Activated CD8-positive, alpha-beta memory T cell treated with anti-CD3 and anti-CD28 coated beads for 48 hours (primary cell): Measurements from ENCODE around the gene MZF1.

ENCODE experiments used
- DNase-seq, 3 experiments: peaks; one replicate each; pipeline ENCODE4 v3.0.0-alpha.2; 2020; ENCODE audit warnings: low read depth in 2 of 3, low spot score in 2 of 3

The MZF1 gene

DNA sequence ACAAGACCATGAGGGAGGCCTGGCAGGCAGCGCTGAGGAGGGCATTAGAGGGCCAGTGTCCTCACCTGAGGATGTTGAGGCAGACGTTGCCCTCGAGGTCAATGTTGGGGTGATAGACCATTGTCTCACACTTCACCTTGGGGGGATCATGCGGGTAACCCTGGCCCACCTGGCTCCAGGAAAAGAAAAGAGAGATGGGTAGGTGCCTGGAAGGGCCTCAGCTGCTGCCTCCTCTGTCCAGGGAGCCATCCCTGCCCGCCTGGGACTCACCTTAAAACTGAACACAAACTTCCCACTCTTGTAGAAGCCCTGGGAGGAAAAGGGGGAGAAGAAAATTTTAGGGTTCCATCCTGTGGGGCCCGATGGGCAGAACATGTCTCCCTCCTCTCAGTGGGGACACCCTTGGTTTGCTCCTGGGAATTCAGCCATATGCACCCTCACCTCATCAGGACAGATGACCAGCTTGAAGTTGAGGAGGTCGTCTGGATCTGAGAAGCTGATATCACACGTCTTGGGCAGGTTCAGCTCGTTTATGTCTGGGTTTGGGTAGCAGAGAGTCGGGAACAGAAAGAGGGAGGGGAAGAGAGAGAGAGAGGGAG is 16.4 kb downstream of the MZF1 start:
- no peak for DNase-seq

DNA sequence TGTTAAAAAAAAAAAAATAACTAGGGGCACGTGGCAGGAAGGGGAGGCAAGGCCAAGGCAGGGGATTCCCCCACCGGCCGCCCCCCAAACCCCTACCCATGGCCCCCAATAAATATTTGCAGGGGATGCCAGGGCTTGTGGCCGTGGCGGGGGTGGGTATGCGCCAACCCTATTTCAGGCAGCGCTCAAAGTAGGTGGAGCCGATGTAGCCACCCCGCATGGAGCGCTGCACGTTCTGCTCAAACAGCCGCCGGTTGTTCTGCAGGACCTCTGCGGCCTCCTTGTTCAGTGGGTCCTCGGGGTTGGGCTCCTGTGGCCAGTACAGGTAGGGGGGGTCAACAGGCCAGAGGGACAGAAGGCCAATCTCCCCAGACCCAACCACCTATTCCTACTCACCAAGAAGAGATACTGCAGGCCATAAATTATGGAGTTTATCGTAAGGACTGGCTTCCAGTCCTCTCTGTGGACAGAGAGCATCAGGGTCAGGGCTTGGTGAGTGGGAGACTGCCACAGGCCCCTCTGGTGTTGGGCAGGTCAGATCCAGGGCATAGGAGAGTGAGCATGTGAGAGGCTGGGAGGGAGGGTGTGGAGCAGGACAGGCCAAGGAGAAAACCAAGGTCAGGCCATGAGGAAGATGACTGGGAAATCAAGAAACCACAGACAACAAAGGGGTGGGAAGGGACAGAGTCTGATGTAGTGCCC is 17.1 kb downstream of the MZF1 start:
- DNase-seq: no peak

- DNase-seq: no peak
These were observed 17.7 kb downstream of the MZF1 start for GRCh38 chr19:58555369-58555885.

- peak; percentile 98 to 100 (median 99) for DNase-seq
These were observed 18.4 kb downstream of the MZF1 start, which contains the start of gene CHMP2A for GRCh38 chr19:58554494-58555368. TSS of gene CHMP2A (minus strand) at chr19:58555105. CDS start at chr19:58554212, 893 bp downstream.

- DNase-seq: no peak
These were observed 19.2 kb downstream of the MZF1 start for GRCh38 chr19:58553799-58554493.

DNA sequence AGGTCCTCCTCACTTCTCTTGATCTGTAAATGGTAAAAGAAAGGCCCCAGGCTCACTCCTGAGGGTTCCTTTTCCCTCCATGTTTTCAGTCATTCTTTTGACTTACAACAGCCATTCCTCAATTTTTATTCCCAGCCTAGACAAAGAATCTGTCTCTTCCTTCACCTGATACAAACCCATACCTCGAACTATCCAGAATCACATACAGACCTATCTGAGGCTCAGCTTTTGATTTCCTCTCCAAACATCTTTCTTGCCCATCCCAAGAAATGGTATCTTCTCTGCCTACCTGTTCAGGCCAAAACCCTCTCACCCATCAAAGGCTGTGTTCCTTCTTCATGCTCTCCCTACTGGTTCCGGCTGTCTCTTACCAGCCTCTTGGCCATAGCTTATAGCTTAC is 20.5 kb downstream of the MZF1 start:
- DNase-seq: no peak

GRCh38 chr19:58551577-58552471 is 21.3 kb downstream of the MZF1 start:
- no peak for DNase-seq

DNA sequence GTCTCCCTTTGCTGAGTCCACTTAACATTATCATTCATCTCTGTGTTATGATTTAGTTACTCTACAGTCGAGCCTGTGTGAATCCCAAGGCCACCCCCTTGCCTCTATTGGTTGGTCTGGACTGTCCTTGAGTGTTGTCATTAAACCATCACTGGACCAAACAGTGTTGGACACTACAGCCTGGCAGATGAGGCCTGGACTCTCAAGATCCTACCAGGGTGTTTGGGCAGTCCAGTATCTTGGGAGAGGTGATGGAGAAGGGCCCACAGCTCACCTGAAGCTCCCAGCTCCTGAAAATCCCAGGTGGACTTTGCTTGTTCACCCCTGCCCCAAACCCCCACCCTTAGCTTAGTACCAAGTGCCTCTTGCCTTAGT is 22.0 kb downstream of the MZF1 start:
- DNase-seq: no peak

- DNase-seq: no peak
These were observed 22.6 kb downstream of the MZF1 start for GRCh38 chr19:58550362-58551122.

GRCh38 chr19:58549664-58550361 is 23.3 kb downstream of the MZF1 start:
- no peak for DNase-seq

DNA sequence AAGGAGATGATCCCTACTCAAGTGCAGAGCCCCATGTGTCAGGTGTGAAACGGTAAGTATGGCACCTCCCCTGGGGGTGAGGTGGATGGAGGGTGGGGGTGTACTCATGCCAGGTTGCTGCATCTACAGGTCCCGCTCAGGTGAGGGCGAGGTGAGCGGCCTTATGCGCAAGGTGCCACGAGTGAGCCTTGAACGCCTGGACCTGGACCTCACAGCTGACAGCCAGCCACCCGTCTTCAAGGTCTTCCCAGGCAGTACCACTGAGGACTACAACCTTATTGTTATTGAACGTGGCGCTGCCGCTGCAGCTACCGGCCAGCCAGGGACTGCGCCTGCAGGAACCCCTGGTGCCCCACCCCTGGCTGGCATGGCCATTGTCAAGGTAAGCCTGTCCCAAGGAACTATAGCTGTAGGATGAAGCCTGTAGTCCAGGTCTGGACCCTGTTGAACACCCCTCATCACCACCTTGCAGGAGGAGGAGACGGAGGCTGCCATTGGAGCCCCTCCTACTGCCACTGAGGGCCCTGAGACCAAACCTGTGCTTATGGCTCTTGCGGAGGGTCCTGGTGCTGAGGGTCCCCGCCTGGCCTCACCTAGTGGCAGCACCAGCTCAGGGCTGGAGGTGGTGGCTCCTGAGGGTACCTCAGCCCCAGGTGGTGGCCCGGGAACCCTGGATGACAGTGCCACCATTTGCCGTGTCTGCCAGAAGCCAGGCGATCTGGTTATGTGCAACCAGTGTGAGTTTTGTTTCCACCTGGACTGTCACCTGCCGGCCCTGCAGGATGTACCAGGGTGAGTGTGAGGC is 24.1 kb downstream of the MZF1 start:
- DNase-seq: no peak

- no peak for DNase-seq
These were observed 25.5 kb downstream of the MZF1 start for GRCh38 chr19:58547323-58548312.

DNA sequence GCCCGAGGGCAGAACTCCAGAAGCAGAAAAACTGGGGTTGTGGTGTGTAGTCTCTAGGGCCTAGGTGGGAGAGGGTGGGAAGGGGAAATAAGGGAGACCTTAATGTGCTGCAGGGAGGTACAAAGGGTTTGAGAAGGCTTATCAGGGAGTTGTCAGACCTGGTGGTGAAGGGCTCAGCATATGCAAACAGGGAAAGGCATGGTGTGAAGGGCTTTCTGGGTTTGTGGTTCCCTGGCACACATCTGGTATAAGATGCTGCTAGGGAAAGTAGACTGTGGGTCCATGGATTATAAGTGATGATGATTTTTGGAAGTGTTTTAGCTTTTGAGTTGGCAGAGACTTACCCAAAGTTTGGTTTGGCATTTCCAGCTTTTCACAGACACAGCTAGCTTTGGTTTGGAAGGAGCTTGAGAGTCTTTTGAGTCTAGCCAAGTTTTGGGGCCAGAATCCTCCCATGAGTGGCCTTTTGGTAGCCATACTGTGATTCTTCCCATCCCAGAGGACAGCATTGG is 27.1 kb downstream of the MZF1 start:
- DNase-seq: no peak

DNA sequence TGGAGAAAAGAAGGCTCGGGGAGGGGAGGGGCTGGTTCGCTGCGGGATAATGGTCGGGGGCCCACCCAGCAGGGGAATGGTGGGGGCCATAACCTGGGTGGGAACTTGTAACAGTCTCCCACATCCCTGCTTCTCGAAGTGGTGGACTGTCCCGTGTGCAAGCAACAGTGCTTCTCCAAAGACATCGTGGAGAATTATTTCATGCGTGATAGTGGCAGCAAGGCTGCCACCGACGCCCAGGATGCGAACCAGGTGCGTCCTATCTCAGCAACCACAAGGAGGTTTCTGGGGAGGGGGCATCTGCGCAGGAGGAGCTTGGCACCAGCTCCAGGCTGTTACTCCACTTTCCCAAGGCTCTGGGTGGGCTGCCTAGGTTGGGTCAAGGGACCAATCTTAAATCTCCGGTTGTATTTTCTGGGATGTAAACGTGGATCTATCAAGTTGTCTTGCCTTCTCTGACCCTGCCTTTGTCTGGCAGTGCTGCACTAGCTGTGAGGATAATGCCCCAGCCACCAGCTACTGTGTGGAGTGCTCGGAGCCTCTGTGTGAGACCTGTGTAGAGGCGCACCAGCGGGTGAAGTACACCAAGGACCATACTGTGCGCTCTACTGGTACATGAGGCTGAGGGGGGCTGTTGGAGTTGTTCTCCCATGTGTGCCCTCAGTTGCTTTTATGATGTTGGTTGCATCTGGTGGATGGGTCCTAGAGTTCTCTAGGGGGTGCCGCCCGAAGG is 27.7 kb downstream of the MZF1 start:
- DNase-seq: no peak

GRCh38 chr19:58544591-58545285 is 28.4 kb downstream of the MZF1 start:
- DNase-seq: no peak
